Inflammatory macrophage treated with lipopolysaccharide for 1 hour (primary cell): ENCODE results near the gene STX5.
A peak's percentile ranks its signal among the peaks of the same experiment; 100 is the strongest.
"Not testable (repeated sequence)": the region's sequence is repeated elsewhere in the genome, so short reads cannot be mapped to it uniquely, and the experiment has no call there.

ENCODE experiments used
- DNase-seq, 2 donors: peaks; one replicate each; pipeline ENCODE4 v3.0.0-alpha.2; 2020 to 2022

Gene STX5

DNA sequence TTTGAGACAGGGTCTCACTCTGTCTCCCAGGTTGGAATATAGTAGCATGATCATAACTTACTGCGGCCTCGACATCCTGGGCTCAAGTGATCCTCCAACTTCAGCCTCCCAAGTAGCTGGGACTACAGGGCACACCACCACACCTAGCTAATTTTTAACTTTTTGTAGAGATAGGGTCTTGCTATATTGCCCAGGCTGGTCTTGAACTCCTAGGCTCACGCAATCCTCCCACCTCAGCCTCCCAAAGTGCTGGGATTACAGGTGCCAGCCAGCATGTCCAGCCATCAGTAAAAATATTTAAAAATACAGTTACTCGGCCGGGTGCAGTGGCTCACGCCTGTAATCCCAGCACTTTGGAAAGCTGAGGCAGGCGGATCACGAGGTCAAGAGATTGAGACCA is 3.7 kb downstream of the STX5 start:
- not testable (repeated sequence) for DNase-seq

- DNase-seq: no peak
Measured at GRCh38 chr11:62823677-62824076, 8.2 kb downstream of the STX5 start.

GRCh38 chr11:62817129-62817528 is 14.7 kb downstream of the STX5 start:
- peak; percentile 28 to 48 for DNase-seq

DNA sequence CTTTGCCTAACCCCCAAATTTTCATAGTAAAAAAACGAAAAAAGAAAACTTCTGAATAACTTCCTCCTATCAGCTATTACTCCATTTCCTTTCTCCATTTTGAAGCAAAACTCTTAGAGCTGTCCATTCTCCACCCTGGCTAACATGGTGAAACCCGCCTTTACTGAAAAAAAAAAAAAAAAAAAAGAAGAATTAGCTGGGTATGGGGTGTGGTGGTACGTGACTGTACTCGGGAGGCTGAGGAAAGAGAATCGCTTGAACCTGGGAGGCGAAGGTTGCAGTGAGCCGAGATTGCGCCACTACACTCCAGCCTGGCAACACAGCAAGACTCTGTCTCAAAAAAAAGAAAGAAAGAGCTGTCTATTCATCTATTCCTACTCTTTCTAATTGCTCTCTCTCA is 15.3 kb downstream of the STX5 start:
- peak; percentile 64 to 68 for DNase-seq

DNA sequence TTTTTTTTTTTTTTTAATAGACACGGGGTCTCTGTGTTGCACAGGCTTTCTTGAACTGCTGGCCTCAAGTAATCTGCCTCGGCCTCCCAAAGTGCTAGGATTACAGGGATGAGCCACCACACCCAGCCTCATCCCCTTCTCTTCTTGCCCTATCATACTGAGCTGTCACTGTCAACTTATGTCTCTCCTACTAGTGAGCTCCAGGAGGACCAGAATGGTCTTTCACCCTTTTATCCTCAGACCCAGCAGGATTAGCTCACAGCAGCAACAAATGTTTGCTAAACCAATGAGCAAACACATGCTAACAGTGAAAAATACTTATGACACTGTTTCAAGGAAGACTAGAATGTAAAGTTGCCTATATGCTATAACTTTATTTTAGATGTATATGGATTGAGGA is 20.2 kb downstream of the STX5 start:
- no peak for DNase-seq

GRCh38 chr11:62810748-62811147 is 21.1 kb downstream of the STX5 start:
- no peak for DNase-seq

DNA sequence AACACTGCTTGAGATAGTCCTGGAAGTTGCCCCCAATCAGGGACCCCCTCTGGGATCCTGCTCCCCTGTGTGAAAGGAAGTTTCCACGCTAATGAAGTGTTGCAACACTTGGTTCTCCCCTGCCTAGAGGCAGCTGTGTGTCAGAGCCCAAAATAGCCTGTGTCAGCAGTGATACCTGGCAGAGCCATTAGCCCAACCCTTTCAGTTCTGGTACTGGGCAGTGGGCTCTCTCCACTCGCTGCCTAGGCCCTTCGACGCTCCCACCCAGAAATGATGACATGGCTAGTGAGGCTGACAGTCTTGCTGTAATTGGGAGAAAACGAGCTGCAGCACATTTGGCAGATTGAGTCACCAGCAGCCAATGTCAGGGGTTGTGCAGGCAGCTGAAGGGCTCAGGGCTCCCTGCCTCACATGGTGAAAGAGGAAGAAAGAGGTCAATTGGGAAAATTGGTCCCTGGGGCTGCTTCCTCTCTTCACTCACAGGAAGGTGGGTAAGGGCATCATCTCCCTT is 25.2 kb downstream of the STX5 start:
- DNase-seq: peak; percentile 86 to 95

DNA sequence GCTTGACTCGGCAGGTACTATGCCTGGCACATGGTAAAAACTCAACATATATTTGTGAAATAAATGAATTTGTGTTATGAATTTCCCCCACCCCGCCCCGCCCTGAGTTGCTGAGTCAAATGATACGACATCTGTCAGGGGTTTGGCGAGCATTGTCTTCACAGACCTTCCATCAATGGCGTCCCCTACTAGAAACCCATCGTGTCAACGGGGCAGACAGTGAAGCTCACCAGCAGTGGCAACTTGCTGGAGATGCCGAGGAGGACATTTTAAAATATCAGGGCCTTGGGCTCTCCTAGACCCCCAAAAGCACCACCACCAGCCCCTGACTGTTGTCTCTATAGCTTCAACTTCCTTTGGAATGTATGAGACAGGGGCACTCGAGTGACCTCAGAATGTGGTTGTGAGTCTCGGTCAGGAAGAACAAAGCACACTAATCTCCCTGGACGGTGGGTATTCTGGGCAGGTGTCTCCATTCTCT is 25.9 kb downstream of the STX5 start:
- no peak for DNase-seq

DNA sequence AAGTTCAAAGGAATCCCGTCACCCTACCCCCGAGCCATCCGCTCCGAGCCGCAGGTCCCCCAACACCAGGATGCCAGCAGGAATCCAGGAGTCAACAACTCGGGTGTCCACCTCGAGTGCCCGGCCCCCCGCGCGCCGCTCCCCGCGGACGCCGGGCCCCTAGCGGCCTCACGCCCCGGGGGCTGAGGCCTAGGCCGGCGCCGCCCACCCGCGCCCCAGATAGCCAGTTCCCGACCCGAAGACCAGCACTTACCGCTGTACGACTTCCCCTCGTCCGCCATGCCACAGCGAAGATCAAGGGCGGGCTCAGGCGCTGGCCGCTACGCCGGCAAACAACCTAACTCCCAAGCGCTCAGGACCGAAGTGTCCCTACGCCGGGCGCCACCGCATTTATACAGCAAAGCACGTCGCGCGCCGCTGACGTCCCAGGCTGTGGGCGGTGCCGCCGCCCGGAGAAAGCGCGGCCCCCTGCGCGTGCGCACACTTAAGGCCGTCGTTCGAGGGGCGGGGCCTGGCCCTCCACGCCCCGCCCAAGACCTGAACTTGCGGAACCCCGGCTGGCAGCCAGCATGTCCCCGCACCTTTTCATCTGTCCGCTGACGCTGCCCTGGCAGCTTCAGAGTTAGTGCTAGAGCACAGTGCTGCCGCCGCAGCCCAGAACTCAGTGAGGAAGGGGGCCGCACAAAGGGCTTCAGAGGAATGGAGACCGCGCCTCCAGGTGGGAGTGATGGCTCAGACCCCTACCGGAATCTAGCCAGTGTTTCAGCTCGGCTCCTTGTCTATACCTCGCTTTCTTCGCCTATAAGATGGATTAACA is 26.6 kb downstream of the STX5 start, which contains the start of gene NXF1:
Gene NXF1, minus strand, starts transcription at position 365 of the 817 bp plus-strand sequence. Its CDS starts 84 bp downstream, at position 281.
- peak; percentile 92 to 99 for DNase-seq

- DNase-seq: peak; percentile 49 to 52
Measured at GRCh38 chr11:62804310-62805075, 27.4 kb downstream of the STX5 start.

DNA sequence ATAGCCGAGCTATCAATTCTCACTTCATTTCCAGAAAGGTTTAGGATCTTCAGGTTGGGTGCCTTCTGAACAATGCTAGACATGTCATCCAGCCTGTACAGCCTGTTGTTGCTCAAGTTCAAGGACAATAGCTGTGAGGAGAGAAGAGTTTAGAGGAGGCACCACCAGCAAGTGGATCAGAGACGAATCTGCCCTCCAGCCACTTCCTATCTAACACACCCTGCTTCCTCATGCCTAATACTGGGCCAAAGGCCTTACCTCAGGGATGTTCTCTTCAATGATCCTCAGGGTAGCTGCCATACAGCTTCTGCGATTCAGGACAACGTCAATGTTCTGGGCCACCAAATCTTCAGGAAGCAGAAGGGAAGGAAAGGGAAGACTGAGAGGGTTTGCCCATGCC is 30.8 kb downstream of the STX5 start:
- no peak for DNase-seq

GRCh38 chr11:62799486-62799885 is 32.4 kb downstream of the STX5 start:
- no peak for DNase-seq

DNA sequence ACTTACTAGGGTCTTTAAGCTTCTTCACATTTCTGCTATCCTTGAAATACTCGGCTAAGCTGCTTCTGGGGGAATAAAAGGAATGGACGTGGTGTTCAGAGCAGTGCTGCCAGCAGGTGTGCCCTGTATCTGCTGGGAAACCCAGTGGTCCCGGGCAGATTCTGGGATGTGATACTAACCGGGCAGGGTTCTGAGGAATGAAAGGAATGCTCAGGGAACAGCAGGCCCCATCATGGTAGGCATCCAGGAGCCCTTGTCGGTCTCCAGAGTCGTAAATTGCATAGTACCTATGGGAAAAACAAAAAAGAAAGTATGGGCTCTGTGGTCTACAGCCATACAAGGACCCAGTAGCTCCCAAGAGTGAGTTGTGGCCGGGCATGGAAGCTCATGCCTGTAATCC is 35.6 kb downstream of the STX5 start:
- no peak for DNase-seq

- DNase-seq: no peak
Measured at GRCh38 chr11:62794201-62794775, 37.6 kb downstream of the STX5 start.

DNA sequence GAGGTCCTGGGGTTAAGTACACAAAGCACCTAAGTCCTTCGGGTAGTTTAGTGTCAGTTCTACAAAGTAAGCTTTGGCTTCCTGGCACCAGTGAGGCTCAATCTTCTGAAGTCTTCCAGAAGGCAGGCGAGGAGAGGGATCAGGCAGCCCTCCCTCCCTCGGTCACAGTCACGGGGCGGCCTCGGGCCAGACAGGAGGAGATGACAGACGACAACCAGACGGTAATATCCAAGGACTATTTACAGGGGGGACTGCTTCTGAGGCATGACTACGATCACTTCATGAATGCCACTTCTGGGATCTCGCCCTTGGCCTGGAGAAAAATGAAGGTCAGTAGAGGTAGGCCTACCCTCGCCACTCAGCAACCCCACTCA is 39.7 kb downstream of the STX5 start:
- no peak for DNase-seq

DNA sequence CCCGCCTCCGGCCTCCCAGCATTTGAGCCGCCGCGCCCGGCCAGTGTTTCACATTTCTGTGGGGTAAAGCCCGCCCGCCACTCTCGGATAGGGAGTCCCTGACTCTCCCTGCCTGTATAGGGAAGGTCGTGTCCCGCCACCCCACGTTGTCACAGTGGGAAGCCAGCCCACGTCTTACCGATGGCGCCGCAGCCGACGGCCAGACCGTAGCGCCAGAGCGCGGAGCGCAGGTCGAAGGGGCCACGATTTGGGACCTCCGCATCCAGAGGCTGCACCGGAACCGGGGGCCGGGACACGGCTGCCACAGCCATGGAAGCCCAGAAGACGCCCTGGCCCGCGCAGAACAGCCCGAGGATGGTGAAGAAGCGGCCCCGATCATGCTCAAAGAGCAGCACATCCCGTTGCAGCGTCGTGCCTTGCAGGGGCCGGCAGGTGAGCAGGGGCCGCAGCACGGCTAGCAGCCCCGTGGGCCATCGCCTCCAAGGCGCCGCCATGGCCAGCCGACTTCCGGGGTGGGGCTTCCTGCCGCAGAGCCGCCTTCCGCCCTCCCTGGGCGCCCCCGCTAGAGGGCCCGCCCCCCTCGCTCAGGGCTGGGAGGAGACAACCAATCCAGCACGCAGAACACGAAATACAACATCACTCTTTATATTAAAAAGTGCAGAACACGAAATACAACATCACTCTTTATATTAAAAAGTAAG is 40.2 kb downstream of the STX5 start, which contains the start of gene TMEM223:
Gene TMEM223, minus strand, starts transcription at position 506 of the 701 bp plus-strand sequence. Its CDS starts 12 bp downstream, at position 494.
- peak; percentile 70 to 82 for DNase-seq

DNA sequence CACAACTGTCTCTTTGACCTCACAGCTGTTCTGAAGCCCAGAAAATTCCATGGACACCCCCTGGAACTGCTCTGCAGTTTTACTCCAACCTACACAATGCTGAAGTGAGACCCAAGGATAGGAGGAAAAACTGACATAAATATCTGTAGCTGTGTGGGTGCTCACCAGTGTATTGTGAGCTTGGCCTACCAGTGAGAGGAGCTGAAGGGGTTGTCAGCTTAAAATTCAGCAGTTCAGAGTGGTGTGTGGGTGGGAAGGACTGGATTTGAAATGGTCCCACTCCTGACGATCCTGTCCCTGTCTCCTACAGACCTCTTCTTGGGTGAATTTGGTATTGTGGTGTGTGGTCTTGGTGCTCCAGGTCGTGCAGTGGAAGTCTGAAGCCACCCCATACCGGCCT is 42.3 kb downstream of the STX5 start:
- no peak for DNase-seq

DNA sequence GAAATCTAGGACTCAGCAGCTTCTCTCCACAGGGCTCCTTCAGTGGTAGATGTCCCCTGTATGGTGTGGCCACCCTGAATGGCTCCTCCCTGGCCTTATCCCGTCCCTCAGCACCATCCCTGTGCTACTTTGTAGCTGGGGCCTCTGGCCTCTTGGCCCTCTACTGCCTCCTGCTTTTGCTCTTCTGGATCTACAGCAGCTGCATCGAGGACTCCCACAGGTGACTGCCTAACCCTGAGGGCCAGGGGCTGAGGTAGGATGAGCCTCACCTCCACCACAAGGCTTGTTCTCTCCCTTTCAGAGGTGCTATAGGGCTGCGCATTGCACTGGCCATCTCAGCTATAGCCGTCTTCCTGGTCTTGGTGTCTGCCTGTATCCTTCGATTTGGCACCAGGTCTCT is 42.9 kb downstream of the STX5 start:
- no peak for DNase-seq

GRCh38 chr11:62787005-62787759 is 44.7 kb downstream of the STX5 start, which contains the start of gene TMEM179B:
TMEM179B (plus strand) TSS chr11:62787402; CDS start chr11:62787432, 30 bp downstream.
- peak; percentile 99 to 100 for DNase-seq

DNA sequence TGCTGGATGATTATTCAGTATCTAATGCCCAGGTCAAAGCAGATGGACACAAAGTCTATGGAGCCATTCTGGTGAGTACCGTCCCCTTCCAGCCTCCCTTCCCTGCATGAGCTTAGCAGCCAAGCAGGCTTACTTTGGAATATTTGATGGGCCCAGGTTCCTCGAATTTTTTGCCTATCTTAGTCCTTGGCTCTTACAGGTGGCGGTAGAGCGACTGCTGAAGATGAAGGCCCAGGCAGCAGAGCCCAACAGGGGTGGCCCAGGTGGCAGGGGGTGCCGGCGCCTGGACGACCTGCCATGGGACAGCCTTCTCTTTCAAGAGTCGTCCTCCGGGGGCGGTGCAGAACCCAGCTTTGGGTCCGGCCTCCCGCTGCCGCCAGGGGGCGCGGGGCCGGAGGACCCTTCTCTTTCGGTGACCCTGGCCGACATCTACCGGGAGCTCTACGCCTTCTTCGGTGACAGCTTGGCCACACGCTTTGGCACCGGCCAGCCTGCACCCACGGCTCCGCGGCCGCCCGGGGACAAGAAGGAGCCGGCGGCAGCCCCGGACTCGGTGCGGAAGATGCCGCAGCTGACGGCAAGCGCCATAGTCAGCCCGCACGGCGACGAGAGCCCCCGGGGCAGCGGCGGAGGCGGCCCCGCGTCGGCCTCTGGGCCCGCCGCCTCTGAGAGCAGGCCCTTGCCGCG is 45.4 kb downstream of the STX5 start:
- DNase-seq: peak; percentile 80 to 94

DNA sequence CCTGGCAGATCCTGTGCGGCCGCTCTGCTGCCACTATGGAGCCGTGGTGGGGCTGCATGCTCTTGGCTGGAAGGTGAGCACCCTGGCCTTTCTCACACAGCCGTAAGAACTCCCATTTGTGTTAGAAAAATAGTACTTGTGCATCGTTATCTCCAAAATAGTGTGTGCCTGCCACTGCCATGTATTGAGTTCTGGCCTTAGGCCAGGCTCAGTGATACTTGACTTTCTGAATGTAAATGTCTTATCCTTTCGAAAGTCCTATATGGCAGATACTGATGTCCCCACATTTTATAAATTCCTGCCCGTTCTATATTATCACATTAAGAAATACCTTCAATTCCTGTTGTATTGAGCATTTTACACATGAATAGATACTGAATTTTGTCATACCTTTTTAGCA is 49.1 kb downstream of the STX5 start:
- DNase-seq: no peak
